ENCODE results near the gene PPP2R3C. TPM values are rescaled to one million over a fixed set of nuclear protein-coding genes. Genes with fewer than 3 reads are reported as not detected.

The PPP2R3C gene
- total RNA-seq, 1 donor, result 51.1 TPM

Other genes starting within 250 kb of the PPP2R3C start
- 21.7 and 32.4 TPM in 2 replicates for gene BAZ1A, start 246.6 kb downstream of the PPP2R3C start, total RNA-seq (ENCODE audit: low replicate concordance)
- gene SRP54, start 139.0 kb downstream of the PPP2R3C start, total RNA-seq (ENCODE audit: low replicate concordance), result 37.0 and 78.4 TPM in 2 replicates
- 37.4 and 39.0 TPM in 2 replicates for gene FAM177A1, start 75.7 kb downstream of the PPP2R3C start, total RNA-seq (ENCODE audit: low replicate concordance)
- 8.9 and 36.2 TPM in 2 replicates for gene PRORP, start 562 bp upstream of the PPP2R3C start, total RNA-seq (ENCODE audit: low replicate concordance)
- 96.7 and 184 TPM in 2 replicates for gene PSMA6, start 170.4 kb upstream of the PPP2R3C start, total RNA-seq (ENCODE audit: low replicate concordance)